ENCODE data around the gene RAB40C. TPM values are rescaled to one million over a fixed set of nuclear protein-coding genes. Genes with fewer than 3 reads are reported as not detected.

RAB40C gene
- total RNA-seq, 1 donor from 2014 or later: 14.8 TPM

GRCh38 chr16:668519-669171 is 78.8 kb downstream of the RAB40C start:
- DNase-seq: no peak

- no peak for DNase-seq
These were observed 79.8 kb downstream of the RAB40C start for GRCh38 chr16:669666-670065.

GRCh38 chr16:670485-671352 is 80.9 kb downstream of the RAB40C start:
- DNase-seq: no peak

GRCh38 chr16:671353-672131 is 81.7 kb downstream of the RAB40C start:
- no peak for DNase-seq

GRCh38 chr16:672371-672770 is 82.5 kb downstream of the RAB40C start:
- no peak for DNase-seq

GRCh38 chr16:672851-673250 is 83.0 kb downstream of the RAB40C start:
- DNase-seq: no peak

GRCh38 chr16:673399-673991 is 83.6 kb downstream of the RAB40C start:
- DNase-seq: no peak

GRCh38 chr16:674214-674881 is 84.5 kb downstream of the RAB40C start:
- DNase-seq: no peak

GRCh38 chr16:674968-675883 is 85.4 kb downstream of the RAB40C start, which contains the start of gene RHBDL1:
RHBDL1 (plus strand) TSS chr16:675671; CDS start chr16:675791, 120 bp downstream.
- no peak for DNase-seq

- no peak for DNase-seq
These were observed 86.2 kb downstream of the RAB40C start for GRCh38 chr16:675884-676564.

- DNase-seq: no peak
These were observed 86.7 kb downstream of the RAB40C start for GRCh38 chr16:676565-676902.

- DNase-seq: no peak
These were observed 87.0 kb downstream of the RAB40C start for GRCh38 chr16:676913-677312.

- no peak for DNase-seq
These were observed 87.7 kb downstream of the RAB40C start for GRCh38 chr16:677316-678190.

GRCh38 chr16:678209-678857 is 88.5 kb downstream of the RAB40C start:
- no peak for DNase-seq

Measured in skin of body (tissue), 2 donors.